ENCODE results near the gene IRS2. TPM values are rescaled to one million over a fixed set of nuclear protein-coding genes. Genes with fewer than 3 reads are reported as not detected.
"Not testable (repeated sequence)": the region's sequence is repeated elsewhere in the genome, so short reads cannot be mapped to it uniquely, and the experiment has no call there.

Gene IRS2, protein sequence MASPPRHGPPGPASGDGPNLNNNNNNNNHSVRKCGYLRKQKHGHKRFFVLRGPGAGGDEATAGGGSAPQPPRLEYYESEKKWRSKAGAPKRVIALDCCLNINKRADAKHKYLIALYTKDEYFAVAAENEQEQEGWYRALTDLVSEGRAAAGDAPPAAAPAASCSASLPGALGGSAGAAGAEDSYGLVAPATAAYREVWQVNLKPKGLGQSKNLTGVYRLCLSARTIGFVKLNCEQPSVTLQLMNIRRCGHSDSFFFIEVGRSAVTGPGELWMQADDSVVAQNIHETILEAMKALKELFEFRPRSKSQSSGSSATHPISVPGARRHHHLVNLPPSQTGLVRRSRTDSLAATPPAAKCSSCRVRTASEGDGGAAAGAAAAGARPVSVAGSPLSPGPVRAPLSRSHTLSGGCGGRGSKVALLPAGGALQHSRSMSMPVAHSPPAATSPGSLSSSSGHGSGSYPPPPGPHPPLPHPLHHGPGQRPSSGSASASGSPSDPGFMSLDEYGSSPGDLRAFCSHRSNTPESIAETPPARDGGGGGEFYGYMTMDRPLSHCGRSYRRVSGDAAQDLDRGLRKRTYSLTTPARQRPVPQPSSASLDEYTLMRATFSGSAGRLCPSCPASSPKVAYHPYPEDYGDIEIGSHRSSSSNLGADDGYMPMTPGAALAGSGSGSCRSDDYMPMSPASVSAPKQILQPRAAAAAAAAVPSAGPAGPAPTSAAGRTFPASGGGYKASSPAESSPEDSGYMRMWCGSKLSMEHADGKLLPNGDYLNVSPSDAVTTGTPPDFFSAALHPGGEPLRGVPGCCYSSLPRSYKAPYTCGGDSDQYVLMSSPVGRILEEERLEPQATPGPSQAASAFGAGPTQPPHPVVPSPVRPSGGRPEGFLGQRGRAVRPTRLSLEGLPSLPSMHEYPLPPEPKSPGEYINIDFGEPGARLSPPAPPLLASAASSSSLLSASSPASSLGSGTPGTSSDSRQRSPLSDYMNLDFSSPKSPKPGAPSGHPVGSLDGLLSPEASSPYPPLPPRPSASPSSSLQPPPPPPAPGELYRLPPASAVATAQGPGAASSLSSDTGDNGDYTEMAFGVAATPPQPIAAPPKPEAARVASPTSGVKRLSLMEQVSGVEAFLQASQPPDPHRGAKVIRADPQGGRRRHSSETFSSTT (N-terminal part only)
- 10.6 TPM for total RNA-seq

DNA sequence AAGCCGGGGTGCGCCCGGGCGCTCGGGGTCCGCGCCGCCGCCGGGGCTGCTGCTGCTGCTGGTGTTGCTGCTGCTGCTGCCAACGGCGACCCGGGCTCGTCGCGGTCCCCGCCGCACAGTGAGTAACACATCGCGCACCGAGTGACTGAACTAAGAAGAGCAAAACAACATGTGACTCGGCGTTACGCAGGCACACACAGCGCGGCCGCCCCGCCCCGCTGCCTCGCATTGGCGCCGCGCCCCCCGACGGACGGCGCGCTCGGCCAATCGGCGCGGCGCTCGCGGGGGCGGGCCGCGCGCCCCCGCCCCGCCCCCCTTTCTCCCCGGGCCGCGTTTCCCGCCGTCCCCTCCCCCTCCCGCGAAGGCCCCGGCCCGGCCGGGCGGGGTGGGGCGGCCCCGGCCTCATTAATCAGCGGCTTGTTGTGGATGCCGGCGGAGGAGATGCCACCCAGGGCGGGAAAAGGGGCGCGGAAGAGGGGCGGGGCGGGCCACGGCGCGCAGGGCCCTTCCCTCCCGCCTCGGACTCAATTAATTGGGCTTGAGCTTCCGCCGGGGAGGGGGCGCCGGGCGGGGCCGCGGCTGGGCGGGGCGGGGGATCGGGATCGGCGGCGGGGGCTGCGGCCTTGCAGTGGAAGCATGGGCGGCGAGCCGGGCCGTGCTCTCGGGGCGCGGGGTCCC, at the start of gene IRS2:
Gene IRS2 (minus strand): TSS at position 127 of the 678 bp plus-strand sequence. CDS start 530 bp downstream, outside the sequence.
- no peak for FAIRE-seq
- DNase-seq (ENCODE audit: low spot score in 2 of 2), result peak; percentile 93 to 96

DNA sequence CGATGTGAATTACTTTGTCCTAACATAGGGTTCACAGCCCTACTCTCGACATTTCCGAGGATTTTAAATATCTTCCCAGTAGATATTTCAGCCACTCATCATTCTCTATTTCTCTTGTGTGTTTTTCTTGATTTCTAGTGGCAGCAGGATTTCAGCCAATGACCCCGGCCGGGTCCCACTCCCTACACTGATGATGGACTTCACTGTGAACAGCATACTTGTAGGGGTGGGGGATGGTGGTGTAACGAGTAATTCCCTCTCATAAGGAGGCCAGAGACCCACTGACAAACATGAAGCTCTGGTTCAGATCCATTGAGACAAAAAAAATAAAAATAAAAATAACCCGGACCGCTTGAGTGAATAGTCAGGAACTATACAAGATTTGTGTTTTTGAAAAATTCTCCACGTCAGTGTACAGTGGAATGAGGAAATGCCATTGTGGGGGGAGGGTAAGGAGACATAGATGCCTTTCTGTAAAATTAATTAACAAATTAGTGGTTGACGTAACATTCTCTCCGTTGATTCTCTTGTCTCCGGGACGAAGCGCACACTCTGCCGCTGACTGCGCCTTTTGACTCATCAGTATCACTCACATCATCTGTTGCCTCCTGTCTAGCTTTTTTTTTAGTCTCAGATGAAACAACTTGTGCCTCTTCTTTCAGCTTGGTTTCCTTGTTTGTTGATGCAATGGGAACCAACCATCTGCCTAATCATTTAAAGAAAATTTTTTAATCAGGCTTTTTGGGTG, 48.8 kb upstream of the IRS2 start:
- no peak for DNase-seq (ENCODE audit: low spot score in 2 of 2)
- FAIRE-seq, result no peak

GRCh38 chr13:109833940-109834339, 47.6 kb upstream of the IRS2 start:
- FAIRE-seq, result no peak
- DNase-seq (ENCODE audit: low spot score in 2 of 2), result no peak

DNA sequence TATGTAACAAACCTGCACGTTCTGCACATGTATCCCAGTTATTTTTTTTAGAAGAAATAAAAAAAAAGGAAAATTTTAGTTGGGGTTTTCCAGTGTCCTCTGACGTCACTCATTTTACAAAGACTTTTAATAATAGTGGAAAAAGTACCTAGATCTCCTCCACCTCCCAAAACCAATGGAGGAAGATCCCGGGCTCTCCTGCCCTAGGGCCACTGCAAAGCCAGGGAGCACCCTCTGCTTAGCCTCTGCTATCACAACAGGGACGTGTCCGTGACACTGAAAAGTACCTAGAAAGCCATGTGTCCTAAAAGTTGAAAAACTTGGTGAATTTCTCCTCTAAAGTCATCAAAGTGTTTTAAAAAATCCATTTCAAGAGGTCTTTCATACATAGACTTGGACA, 46.7 kb upstream of the IRS2 start:
- no peak for FAIRE-seq

GRCh38 chr13:109828591-109829316, 42.4 kb upstream of the IRS2 start:
- FAIRE-seq; DNase-seq (ENCODE audit: low spot score in 2 of 2): not testable (repeated sequence)

More for the DNA sequence above, 46.7 kb upstream of the IRS2 start:
- DNase-seq (ENCODE audit: low spot score in 2 of 2), result no peak

DNA sequence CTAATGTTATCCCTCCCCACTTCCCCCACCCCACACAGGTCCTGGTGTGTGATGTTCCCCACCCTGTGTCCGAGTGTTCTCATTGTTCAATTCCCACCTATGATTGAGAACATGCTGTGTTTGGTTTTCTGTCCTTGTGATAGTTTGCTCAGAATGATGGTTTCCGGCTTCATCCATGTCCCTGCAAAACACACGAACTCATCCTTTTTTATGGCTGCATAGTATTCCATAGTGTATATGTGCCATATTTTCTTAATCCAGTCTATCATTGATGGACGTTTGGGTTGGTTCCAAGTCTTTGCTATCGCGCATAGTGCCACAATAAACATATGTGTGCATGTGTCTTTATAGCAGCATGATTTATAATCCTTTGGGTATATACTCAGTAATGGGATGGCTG, 36.8 kb upstream of the IRS2 start:
- not testable (repeated sequence) for FAIRE-seq; DNase-seq (ENCODE audit: low spot score in 2 of 2)

- DNase-seq (ENCODE audit: low spot score in 2 of 2), result no peak
- no peak for FAIRE-seq
Measured at GRCh38 chr13:109821103-109821502, 34.7 kb upstream of the IRS2 start.

- DNase-seq (ENCODE audit: low spot score in 2 of 2) (no peak), FAIRE-seq (no peak)
Measured at GRCh38 chr13:109819874-109820273, 33.5 kb upstream of the IRS2 start.

GRCh38 chr13:109818886-109819285, 32.5 kb upstream of the IRS2 start:
- DNase-seq (ENCODE audit: low spot score in 2 of 2) (no peak), FAIRE-seq (no peak)

GRCh38 chr13:109817591-109818535, 31.5 kb upstream of the IRS2 start:
- FAIRE-seq (no peak), DNase-seq (ENCODE audit: low spot score in 2 of 2) (no peak)

- FAIRE-seq (no peak), DNase-seq (ENCODE audit: low spot score in 2 of 2) (no peak)
Measured at GRCh38 chr13:109816808-109817203, 30.4 kb upstream of the IRS2 start.

GRCh38 chr13:109816112-109816807, 29.9 kb upstream of the IRS2 start:
- DNase-seq (ENCODE audit: low spot score in 2 of 2) (no peak), FAIRE-seq (no peak)

GRCh38 chr13:109815651-109816050, 29.3 kb upstream of the IRS2 start:
- DNase-seq (ENCODE audit: low spot score in 2 of 2), result no peak
- no peak for FAIRE-seq

GRCh38 chr13:109813663-109814062, 27.3 kb upstream of the IRS2 start:
- no peak for DNase-seq (ENCODE audit: low spot score in 2 of 2)
- FAIRE-seq, result no peak

GRCh38 chr13:109812382-109812781, 26.0 kb upstream of the IRS2 start:
- FAIRE-seq, result no peak
- DNase-seq (ENCODE audit: low spot score in 2 of 2), result no peak

- FAIRE-seq, result no peak
- DNase-seq (ENCODE audit: low spot score in 2 of 2), result no peak
Measured at GRCh38 chr13:109810761-109811510, 24.6 kb upstream of the IRS2 start.

Measured in frontal cortex (tissue), 4 donors.